ENCODE results near the gene NUCB1.
"Not testable (repeated sequence)": the region's sequence is repeated elsewhere in the genome, so short reads cannot be mapped to it uniquely, and the experiment has no call there.

The NUCB1 gene

DNA sequence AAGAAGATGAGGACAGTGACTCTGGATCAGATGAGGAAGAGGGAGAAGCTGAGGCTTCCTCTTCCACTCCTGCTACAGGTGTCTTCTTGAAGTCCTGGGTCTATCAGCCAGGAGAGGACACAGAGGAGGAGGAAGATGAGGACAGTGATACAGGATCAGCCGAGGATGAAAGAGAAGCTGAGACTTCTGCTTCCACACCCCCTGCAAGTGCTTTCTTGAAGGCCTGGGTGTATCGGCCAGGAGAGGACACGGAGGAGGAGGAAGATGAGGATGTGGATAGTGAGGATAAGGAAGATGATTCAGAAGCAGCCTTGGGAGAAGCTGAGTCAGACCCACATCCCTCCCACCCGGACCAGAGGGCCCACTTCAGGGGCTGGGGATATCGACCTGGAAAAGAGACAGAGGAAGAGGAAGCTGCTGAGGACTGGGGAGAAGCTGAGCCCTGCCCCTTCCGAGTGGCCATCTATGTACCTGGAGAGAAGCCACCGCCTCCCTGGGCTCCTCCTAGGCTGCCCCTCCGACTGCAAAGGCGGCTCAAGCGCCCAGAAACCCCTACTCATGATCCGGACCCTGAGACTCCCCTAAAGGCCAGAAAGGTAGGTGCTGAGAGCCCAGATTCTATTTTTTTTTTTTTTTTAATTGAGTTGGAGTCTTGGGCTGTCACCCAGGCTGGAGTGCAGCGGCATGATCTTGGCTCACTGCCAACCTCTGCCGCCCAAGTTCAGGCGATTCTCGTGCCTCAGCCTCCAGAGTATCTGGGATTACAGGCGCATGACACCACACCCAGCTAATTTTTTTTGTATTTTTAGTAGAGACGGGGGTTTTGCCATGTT, 25.6 kb upstream of the NUCB1 start:
- DNase-seq (ENCODE audit: low read depth) = peak; percentile 93

DNA sequence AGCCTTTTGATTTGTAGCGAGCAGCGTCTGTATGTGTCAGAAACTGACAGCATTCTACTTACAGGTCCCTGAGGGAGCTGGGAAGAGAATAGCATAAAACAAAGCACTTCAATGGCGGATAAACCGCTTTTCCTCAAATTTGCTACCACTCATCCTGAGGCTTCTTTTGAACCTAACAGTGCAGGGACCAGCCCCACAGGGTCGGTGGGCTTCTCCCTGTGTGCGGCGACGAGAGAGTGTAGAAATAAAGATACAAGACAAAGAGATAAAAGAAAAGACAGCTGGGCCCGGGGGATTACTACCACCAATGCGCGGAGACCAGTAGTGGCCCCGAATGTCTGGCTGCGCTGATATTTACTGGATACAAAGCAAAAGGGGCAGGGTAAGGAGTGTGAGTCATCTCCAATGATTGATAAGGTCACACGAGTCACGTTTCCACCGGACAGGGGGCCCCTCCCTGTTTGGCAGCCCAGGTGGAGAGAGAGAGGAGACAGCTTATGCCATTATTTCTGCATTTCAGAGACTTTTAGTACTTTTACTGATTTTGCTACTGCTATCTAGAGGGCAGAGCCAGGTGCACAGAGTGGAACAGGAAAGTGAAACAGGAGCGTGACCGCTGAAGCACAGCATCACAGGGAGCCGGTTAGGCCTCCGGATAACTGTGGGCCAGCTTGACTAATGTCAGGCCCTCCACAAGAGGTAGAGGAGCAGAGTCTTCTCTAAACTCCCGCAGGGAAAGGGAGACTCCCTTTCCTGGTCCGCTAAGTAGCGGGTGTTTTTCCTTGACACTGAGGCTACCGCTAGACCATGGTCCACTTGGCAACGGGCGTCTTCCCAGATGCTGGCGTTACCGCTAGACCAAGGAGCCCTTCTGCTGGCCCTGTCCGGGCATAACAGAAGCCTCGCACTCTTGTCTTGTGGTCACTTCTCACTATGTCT, 23.8 kb upstream of the NUCB1 start:
- peak; percentile 57 for DNase-seq (ENCODE audit: low read depth)

- no peak for DNase-seq (ENCODE audit: low read depth)
Measured at GRCh38 chr19:48877855-48878195, 22.3 kb upstream of the NUCB1 start.

DNA sequence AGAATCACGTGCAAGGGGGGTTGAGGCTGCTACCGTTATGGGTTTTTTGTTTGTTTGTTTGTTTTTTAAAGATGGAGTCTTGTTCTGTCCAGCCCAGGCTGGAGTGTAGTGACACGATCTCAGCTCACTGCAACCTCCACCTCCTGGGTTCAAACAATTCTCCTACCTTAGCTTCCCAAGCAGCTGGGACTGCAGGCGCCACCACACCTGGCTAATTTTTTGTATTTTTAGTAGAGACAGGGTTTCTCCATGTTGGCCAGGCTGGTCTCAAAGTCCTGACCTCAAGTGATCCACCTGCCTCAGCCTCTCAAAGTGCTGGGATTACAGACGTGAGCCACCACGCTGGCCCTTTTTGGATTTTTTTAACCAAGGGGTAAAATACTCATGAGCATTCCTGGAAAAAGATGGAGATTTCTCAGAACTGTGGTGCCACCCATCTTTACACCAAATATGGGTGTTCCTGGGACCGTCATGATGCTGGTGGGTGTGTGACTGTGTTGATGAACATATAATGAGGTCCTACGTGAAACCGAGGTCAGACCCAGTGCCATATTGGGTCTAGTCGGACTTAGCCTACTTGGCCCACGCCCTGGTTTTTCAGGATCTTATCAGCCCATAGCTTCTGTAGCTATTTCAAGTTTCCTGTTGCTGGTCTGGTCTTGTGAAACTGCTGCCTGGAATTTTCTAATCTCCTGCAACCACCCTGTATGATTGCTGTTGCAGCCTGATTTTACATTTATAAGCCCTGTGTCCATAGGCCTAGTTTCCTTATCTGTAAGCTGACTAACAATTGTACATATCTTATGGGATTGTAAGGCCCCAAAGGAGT, 21.7 kb upstream of the NUCB1 start:
- peak; percentile 50 for DNase-seq (ENCODE audit: low read depth)

GRCh38 chr19:48879025-48879637, 21.0 kb upstream of the NUCB1 start:
- DNase-seq (ENCODE audit: low read depth) = no peak

- DNase-seq (ENCODE audit: low read depth) = not testable (repeated sequence)
Measured at GRCh38 chr19:48879696-48880095, 20.4 kb upstream of the NUCB1 start.

DNA sequence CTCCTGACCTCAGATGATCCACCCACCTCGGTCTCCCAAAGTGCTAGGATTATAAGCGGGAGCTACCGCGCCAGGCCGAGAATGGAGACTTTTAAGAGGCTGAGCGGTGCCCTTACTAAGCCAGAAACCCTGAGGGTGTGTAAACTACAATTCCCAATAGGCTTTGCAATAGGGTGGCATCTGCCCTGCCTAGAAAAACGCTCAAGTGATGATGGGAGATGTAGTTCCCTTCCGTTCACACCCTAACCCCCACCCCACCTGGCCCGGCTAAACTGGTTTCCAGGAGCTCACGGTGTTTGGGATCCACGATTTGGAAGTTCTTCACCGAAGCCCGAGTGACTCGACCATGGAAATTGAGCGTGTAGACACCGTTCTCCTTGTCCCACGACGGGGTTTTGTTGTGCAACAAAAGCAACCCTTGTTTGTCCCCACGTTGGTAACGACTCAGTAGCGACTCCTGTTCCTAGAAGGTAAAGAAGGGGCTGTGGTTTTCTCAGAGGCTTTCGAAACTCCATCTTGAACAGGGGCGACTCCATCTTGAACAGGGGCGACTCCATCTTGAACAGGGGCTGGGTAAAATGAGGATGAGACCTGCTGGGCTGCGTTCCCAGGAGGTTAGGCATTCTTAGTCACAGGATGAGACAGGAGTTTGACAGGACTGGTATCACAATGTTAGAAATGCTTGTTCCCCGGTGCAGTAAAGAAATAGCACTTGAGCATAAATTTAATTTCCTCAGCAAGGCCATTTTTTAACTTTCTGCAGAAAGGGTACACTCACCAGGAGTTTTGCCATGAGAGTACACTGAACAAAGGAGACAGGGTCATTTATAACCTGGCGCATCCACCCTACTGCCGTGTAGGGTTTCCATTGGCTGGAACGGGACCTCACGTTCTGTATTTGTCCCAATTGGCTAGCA, 18.1 kb upstream of the NUCB1 start:
- DNase-seq (ENCODE audit: low read depth) = peak; percentile 50

DNA sequence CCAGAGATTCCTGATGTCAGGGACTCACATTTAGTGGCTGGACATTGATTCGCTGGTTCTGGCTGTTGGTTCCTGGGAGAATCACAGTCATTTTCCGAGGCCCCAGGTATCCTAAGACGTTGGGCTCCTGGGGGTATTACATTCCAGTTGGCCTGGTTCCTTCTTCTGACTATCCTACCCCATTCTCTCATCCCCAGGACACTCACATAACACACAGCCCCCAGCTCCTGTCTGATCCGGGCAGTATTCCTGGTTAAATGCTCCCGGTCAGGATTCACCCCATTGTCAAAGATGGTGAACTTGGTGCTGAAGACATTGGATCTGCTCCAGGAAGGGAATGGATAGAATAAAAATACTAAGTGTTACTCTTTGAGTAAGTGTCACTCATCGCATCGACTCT, 16.4 kb upstream of the NUCB1 start:
- DNase-seq (ENCODE audit: low read depth) = no peak

DNA sequence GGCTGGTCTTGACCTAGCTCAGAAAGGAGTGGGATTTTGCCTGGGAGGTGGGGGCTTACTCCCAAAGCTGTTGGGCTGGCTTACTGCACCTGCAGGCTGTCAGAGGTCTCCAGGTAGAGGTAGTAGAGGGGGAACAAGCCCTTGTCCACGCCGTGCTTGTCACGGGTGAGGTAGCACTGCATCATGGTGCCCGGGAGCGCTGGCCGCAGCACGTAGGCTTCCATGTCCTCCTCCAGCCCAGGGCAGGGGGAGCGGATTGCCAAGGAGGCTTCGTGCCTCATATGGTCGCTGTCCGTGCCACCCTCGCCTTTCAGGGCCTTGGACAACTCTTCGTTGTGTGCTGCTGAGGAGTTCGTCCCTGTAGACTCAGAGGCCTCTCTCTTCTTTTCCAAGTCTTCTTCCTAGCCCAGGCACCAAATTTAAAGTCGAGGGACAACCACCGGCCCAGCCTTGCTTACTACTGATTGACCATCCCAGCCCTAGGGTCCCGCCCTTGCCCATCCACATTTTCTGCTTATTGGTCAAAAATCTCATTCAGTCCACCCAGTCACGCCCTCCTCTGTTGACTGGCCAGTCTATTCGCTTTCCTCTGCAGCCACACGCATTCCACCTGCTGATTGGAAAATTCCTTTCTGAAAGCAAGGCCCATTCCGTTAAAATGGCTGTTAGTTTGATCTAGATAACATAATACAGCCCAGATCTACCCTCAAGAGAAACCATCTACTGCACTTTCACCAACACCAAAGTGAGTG, 12.1 kb upstream of the NUCB1 start:
- no peak for DNase-seq (ENCODE audit: low read depth)

DNA sequence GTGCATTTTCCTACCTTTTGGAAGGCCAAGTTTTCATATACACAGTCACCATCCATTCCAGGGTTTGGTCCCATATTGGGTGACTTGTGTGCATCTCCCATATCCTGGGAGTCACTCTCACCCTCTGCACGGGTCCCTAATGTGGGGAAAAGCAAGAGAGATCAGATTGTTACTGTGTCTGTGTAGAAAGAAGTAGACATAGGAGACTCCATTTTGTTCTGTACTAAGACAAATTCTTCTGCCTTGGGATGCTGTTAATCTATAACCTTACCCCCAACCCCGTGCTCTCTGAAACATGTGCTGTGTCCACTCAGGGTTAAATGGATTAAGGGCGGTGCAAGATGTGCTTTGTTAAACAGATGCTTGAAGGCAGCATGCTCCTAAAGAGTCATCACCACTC, 10.6 kb upstream of the NUCB1 start:
- DNase-seq (ENCODE audit: low read depth) = not testable (repeated sequence)

GRCh38 chr19:48890551-48890950, 9.6 kb upstream of the NUCB1 start:
- no peak for DNase-seq (ENCODE audit: low read depth)

DNA sequence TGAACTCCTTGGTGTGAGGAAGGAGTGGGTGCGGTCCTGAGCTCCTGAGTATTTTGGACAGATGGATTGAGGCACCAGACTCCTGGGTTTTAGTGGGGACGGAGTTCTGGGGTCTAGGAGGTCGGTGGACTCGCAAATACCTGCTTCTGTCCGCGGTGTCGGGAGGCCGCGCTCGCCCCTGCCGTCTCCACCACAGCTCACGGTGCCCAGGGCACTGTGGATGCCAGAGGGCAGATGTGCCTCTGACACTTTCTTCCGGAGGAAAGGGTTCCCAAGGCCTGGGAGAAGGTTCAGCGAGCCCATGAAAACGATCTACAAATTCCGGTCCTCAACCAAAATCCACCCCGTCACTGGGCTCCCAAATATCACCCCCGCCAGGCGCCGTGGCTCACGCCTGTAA, 4.9 kb upstream of the NUCB1 start:
- DNase-seq (ENCODE audit: low read depth) = no peak

DNA sequence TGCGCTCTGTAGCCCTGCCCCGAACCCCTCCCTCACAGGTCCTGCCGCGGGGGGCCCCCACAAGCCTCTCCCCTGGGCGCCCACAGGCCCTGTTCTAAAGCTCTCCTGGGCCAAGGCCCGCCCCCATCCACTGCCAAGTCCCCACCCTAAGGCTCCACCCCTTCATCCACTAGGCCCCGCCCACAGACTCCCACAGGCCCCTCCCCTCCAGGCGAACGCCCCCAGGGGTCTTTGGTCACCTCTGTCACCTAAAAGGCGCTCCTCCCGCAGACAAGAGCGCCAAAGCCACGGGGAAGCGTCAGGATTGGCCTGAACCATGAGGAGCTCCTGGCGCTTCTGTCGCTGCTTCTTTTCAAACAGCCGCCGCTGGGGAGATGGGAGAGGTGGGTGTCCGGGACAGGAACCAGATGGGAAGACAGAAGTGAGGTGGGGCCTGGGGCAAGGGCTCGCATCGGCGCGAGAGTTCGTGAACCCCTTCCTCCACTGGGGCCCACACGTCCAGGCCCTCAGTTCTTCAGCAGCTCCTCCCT, 3.9 kb upstream of the NUCB1 start:
- no peak for DNase-seq (ENCODE audit: low read depth)

DNA sequence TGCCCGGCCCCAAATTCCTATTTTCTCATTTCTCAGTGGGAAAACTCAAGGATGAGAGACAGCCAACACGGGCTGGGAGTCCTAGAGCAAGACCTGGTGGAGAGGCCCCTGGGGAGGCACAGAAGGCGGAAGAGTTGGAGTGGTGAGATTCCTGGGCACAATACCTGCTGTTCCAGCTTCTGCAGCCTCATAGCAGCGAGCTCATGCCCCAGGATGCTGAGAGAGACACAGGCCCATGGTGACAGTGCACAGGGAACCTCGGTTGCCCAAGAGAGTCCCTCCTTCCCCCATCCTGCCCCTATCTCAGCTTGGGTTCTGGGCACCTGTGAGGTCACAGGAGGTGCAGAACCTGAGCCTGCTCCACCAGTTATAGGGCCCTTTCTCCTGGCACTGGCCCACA, 2.9 kb upstream of the NUCB1 start:
- no peak for DNase-seq (ENCODE audit: low read depth)

- DNase-seq (ENCODE audit: low read depth) = not testable (repeated sequence)
Measured at GRCh38 chr19:48899386-48899749, 744 bp upstream of the NUCB1 start.

DNA sequence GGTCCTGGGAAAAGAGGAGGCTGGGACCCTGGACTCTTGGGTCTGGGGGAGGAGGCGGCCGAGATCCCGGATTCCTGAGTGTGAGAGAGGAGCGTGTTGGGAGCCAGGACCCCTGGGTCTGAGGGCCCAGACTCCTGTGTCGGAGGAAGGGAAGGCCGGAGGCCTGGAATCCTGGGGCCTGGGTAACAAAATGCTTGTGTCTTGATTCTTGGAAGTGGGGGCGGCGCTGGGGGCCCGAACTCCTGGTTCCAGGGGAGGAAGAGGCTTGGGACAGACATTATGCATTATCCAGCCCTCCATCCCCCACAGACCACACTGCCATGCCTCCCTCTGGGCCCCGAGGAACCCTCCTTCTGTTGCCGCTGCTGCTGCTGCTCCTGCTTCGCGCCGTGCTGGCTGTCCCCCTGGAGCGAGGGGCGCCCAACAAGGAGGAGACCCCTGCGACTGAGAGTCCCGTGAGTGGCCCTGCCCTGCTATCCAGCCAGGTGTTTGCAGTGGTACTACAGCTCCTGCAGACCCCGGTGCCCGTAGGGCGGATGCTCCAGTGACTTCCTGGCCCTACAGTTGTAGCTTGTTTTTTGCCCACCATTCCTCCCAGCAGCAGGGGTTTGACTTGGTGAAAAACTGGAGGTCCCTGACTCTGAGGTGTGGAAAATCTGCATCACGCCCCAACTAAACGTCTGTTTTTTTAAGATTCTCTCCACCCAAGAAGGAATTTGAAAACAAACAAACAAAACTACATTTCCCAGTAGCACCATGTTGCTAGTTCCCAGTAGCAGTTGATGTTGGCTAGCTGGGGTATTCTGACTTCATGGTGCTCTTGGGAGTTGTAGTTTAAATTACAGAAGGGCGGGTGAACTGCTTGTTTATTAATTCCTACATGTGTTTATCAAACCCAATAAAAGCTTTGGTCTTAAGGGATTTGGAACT, 630 bp downstream of the NUCB1 start:
- peak; percentile 43 for DNase-seq (ENCODE audit: low read depth)

GRCh38 chr19:48902291-48902690, 2.2 kb downstream of the NUCB1 start:
- not testable (repeated sequence) for DNase-seq (ENCODE audit: low read depth)

DNA sequence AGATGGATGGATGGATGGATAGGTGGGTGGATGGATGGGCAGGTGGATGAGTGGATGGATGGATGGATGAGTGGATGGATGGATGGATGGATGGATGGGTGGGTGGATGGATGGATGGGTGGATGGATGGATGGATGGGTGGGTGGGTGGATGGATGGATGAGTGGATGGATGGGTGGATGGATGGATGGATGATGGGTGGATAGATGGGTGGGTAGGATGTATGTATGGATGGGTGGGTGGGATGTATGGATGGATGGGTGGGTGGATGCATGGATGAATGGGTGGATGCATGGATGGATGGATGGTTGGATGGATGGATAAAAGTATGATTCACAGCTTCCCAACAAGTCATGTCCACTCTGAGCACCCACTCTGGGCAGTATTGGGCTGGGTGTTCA, 3.7 kb downstream of the NUCB1 start:
- DNase-seq (ENCODE audit: low read depth) = not testable (repeated sequence)

DNA sequence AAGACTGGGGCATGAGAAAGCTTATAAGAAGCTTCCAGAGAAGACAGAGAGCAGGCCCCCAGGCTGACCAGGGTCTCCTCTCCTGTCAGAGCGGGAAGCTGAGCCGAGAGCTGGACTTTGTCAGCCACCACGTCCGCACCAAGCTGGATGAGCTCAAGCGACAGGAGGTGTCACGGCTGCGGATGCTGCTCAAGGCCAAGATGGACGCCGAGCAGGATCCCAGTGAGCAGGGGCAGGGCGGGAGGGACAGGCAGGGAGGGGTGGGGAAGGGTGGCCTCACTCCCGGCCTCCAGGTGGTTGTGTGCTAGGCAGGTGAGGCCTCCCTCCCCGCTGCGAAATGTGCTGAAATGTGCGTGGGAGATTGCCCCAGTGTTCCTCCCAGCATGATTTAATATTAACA, 5.6 kb downstream of the NUCB1 start:
- no peak for DNase-seq (ENCODE audit: low read depth)

All from ELR (cell line).